GM18511 (cell line): Measurements from ENCODE around the gene ARL4C.

ENCODE experiments used
- ATAC-seq: cut with Tn5 transposase; IDR thresholded peaks from one replicate; pipeline ENCODE4 v1.9.1; 2021; ENCODE audit warnings: mild to moderate bottlenecking, moderate library complexity; ENCODE audit not compliant: unreplicated experiment

Gene ARL4C

DNA sequence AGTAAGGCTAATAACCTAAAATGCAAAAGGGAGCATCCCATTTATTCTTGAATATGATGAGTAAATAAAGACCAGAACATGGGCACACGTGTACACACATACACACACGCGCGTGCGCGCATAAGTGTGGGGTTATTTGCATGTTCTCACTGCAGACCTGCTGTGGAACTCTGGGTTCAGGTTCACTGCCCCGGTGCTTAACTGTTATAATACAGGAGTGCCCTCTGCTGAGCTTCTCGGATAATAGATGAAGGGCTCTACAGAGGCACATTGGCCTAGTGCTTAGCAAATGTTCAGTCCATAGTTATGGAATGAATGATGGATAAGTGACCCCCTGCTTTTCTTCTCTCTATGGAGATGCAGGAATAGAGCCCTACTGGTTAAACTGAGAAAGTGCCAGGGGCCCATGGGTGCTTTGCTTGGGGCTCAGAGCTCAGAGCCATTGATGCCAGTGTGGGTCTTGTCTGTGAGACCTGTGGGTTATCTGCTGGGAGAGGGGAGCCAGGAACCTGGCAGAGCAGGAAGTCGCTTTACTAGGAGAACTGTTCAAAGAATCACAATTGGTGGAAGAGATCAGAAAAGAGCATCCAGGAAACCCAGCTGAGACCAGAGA is 3.6 kb upstream of the ARL4C start:
- ATAC-seq = no peak

DNA sequence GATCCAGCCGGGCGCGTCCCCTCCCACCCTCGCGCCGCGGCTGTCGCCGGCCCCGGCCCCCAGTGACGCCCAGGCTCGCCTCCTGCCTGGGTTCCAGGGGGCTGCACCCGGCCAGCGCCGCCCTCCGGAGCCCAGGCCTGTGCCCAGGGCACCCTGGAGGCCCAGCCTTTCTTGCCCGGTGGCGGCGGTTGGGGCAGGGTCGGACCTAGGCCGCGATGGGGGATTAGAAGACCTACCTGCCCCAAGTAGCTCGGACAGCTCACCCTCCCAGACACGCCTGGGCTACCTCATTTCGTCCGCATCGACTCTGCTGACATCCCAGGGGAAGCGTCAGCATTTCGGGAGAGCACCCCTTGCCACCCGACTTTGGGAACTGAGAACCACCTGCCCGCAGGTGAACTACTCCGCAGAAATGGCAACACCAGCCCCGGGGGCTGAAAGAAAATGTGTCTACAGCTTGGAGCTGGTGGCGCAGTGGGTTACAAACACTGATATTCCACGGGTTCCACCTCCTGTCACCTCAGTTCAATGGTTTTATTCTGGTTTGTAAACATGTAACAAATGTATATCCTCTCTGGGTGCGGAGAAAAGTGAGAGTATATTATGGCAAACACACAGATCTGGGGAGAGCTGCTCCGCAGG is 834 bp upstream of the ARL4C start:
- ATAC-seq = no peak

DNA sequence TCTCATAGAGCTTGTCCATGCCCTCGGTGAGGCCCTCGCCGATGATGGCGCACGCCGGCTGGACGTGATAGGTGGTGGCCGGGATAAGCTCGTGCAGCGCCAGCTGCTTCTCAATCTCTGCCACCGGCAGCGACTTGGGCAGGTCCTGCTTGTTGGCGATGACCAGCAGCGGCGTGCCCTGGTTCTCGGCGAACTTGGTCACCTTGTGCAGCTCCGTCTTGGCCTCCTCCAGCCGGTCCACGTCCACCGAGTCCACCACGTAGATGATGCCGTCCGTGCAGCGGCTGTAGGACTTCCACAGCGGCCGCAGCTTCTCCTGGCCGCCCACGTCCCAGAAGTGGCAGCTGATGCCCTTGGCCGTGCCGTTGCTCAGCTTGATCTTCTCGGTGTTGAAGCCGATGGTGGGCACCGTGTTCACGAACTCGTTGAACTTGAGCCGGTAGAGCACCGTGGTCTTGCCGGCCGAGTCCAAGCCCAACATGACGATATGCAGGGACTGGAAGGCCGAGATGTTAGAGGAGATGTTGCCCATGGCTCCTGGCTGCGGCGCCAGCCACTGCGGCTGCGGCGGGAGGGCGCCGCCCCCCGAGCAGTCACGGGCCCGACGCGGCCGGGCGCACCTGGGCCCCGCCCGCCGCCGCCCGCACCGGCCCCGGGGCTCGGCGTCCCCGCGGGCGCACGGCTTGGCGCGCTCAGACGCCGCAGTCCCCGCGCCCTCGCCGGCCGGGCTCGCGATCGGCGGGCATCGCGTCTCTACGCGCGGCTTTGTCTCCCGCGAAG is 636 bp downstream of the ARL4C start:
- peak; percentile 64 for ATAC-seq

DNA sequence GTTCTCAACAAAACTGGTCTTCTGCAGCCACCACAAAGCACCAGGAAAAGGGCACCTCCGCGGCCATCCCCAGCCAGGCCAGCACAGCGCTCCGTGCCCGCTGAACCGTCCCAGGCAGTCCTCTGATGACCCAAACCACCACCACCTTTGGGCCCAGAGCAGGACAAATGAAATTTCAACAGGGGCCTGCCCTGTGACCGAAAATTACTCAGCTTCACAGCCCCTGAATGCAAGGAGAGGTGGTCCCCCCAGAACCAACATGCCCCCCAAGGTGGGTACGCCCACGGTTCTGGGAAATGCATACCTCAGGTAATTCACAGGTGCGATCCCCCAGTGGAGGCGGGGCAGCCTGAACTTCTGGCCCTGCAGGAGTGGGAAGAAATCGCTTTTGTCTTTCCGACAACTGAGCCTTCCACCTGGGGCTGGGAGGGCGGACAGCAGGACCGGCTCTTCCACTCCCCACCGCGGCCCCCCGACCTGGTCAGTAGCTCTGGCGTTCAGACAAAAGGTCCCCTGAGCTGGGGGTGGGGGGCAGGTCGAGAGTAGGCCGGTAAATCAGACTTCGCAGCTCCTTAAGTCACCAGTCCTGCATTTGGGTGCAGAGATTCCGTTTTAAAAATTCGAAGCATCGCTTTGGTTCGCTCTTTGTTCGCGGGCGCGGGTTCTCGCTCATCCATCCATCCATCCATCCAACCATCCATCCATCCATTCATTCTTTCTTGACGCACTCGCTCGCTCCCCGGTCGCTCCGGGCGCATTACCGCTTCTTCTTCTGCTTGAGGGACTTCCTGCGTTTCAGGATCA is 1.4 kb downstream of the ARL4C start:
- no peak for ATAC-seq

DNA sequence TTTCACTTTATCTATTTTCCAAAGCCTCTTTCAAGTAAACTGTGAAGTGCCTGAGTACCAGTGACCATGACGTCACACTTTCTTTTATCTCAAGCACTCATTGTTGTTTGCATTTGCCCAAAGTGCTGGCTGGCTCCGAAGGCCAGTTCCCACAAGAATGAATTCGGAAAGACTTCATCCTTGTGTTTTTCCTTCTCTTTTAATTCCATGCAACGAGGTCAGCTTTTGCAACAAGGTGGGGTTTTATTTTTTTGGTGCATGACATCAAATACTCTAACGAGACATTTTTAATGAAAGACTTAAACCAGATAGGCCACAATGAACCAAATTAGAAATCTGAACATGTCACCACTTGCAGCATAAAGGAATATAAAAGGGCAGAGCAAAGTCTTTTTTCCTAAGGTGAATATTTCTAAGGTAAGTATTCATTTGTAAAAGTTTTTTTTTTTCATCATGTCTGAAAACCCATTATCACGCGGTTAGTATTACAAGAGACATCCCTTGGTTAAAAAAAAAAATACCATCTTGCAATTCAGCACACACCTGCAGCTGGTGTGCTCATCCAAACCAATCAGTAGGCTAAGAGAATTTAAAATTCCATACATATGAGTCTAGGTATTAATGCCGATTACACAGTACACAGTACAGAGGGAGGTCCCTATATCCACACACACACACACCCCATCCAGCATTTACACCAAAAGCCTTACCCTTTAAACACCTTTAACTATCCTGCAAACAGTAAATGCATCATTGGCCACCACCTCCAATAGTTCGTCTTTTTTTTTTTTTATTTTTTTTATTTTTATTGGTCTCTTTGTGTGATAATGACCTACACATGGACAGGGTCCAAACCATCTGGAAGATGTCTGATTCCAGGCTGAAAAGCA is 2.3 kb downstream of the ARL4C start:
- no peak for ATAC-seq

DNA sequence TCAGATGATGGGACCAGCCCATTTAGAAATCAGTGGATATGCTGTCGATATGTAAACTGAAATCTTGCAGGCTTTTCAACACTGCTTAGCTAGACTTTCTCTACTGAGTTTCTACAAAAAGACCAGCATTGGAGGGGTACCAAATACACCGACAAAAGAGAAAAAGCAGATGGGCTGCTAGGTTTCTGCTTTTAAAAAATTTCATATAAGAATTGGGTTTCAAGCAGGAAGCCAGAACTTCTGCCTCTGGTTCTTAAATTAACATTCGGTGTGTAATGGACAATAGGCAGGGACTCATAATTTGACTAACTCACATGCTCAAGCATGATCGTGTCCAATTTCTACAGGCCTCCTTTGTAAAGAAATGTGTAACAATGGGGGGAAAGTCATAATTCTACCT is 3.1 kb downstream of the ARL4C start:
- ATAC-seq = no peak

DNA sequence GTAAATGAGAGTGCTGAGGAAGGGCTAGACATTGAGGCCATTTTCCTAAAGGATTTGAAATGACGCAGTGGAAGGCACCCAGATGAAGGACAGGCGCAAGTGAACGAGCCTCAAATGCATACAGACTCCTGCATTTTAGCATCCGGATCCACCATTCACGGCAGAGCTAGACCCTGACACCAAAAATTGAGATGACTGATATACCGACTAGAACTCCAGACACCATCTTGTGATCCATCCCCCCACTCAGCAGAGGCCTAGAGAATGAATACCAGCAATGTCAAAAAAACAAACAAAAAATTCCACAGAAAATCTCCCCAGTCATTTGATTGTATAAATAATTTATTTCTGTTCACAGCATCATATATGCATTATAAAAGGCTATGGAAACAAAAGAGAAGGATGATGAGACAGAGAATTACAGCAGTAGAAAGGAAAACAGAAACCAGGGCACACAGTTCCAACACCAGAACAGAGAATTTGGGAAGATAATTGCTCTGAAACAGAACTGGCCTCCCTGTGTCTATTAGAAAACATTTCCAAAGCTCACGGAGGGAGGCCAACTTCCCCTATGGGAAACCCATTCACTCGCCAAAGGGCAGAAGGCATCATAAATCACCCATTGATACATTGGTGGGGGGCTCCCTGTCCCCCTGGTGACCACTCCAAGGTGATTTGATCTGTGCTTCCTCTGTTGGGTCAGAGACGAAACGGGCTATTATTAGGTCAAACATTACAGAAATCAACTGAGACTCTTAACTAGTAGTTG is 4.0 kb downstream of the ARL4C start:
- ATAC-seq = no peak

DNA sequence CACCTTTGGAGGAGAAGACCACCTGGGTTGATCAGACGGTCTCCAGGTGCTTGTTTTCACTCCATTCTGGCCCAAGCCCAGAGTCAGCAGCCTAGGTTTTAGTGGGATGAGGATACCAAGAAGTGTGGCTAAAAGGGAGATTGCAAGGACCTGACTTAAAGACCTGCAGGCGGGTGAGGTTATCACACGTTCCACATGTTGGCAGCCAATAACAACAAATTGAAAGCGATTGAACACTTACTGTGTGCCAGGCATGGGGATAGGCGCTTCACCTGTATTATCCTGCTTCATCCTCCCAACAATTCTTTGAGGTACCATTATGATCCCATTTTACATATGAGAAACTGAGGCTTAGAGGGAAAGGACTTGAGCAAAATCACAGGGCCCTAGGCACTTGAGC is 5.0 kb downstream of the ARL4C start:
- ATAC-seq = no peak

DNA sequence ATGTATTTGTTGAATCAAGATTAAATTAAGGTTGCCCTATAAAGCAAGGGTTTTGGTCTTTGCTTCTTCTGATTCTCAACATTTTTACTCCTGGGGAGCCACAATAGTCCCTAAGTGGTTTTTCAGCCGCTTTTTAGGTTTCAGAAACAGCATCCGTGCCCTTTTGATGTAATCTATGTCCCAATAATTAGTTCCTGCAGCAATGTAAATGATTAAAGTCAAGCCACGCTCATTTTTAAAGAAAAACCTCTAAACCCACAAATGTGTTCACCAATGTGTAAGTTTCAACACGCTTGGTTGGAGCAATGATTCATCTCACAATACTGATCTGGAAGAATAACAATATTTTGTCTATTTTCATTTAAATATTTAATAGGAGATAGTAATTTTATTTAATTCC is 5.6 kb downstream of the ARL4C start:
- no peak for ATAC-seq

DNA sequence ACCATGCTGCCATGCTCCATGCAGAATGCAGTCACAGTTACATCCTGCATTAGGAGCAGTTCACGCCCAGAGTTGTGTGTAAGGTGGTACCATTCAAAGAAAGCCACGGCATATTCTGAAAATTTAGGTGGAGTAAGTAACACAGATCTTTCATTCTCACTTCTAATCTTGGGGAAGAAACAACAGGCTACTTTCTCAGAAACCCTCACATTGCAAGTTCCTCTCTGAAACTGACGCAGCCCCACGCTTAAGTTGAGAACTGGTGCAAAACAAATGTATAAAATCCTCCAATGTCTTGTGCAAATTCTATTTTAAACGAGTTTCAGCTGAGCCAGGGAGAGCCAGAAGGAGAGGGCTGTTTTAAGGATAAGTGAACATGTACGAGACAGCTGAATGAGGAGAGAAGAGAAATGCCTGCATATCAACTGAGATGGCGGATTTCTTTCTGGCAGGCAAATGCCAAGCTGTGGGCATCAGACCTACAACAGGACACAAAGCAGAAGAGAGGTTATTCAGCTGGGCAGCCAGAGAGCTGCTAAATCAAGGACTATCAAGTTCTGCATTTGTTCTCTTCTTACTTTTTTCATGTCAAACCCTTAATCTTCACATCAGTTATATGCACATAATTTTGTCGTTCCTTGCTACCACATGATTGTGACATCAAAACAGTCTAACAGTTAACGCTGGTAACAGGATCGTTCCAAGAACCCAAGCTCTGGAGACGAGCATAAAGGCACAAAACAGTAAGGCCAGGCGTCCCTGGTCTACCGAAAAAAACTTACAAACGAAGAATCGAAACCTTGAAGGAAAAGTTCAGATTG is 6.4 kb downstream of the ARL4C start:
- ATAC-seq = no peak

DNA sequence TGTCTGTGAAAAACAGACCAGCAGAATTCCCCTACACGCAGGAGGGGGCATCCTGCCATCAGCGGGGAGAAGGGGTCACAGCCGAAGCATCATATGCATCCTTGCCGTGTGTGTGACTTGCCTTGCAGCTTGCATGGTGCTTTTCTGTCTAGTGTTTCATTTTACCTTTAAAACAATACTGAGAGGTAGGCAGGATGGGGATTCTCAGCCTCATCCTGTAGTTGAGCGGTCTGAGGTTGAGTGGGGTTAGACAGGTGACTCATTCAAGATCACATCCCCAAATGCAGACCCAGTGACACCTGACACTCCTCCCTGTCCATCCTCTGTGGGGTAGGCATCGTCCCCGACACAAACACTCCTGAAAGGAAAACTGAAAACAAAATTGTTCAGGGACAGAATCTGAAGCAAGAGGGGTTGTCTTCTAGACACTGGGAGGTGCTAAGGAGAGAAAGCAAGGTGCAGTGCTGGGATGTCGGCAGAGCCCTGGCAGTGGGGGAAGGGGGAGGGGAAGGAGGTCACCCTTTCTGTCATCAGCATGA is 7.9 kb downstream of the ARL4C start:
- ATAC-seq = peak; percentile 85

DNA sequence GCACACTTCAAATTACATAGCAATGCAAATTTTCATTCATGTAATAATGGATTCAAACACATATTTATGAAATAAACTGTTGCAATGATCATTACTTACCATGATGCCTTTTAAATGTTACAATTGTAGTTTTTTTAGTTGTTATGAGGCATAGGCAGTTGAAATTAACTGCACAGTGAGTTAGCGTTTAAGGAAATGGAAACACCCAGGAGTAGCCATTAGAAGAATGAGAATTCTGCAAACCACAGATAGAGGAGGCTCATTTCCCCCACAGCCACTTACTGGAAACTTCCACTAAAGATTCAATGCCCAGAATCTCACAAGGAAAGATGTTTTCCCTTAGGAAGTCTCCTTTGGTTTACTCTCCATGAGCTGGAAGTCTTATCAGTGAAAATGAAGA is 8.4 kb downstream of the ARL4C start:
- no peak for ATAC-seq

DNA sequence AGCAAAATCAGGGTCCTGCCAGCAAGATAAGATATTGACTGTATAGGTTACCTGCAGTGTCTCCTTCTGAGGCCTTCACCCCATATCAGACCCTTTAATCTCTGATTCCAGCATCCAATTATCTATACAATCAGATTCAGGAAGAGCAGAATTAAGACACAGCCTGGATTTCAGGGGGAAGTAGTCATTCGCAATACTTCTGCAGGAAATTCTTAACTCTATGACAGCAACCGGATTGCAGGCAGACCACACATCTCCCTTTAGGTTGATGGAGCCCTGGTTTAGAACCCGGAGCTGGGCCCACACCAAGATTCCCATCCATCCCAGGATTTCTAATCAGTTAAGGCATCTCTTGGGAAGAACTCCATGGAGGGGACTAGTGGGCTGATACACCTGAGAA is 9.5 kb downstream of the ARL4C start:
- no peak for ATAC-seq

DNA sequence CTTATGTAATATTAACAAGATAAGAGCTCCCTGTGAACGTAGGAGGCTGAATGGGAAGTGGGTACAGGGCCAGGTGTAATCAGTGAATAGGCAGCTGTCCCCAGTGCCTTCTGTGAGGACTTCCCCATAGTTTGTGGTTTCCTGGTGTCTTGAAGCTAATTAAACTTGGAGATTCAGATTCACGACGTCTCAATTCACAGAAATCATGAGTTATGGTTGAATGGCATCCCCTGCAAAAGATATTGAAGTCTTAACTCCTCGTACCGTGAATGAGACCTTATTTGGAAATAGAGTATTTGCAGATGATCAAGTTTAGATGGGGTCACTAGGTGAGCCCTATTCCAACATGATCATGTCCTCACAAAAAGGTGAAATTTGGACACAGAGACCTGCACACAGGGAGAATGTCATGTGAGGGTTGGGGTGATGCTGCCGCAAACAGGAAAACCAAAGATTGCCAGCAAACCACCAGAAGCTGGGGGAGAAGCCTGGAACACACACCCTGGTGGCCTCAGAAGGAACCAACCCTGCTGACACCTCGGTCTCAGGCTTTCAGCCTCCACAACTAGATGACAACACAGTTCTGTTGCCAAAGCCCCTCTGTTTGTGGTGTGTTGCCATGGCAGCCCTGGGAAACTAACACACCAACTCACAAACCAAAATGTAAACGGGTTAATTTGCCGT is 13.2 kb downstream of the ARL4C start:
- peak; percentile 84 for ATAC-seq

DNA sequence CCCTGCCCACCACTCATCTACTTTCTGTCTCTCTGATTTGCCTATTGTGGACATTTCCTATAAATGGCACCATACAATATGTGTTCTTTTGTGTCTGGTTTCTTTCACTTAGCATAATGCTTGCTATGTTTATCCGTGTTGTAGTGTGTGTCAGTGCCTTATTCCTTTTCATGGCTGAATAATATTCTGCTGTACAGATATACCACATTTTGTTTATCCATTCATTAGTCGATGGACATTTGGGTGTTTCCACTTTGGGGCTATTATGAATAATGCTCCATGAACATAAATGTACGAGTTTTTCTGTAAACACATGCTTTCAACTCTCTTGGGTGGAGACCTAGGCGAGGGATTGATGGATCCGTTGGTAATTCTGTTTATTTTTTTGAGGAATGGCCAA is 15.6 kb downstream of the ARL4C start:
- ATAC-seq = no peak

DNA sequence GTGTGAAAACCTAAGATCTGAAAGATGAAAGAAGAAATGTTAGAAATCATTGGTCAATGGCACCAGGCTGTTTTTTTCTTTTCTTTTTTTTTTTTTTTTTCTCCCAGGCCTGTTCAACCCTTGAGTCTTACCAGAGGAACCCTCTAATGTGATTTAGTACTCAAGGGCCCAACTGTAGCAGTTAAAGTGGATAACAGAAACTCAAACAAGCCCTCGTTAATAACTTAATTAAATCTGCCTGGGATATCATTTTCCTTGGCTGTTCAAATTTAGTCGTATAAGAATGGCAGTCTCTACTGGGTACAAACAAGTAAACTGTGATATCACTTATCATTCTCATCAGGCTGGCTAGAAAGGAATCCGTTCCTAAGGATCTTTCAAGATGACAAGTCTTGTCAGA is 16.5 kb downstream of the ARL4C start:
- ATAC-seq = no peak

DNA sequence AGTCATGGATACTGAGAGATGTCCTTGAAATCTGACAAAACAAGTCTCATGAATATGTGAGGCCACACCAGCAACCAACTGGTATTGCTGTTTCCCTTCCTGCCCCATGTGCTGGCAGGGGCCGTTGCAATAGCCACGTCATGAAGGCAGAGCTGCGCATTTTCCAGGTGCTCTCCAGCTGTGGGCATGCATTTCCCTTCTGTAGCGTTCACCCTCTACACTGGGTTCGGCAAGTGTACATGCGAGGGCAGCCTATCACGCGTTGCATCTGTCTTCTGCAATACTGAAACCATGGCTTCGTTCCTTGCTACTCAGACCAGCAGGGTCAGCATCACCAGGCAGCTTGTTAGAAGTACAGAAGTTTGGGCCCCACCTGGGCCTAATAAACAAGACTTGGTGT is 17.4 kb downstream of the ARL4C start:
- ATAC-seq = no peak
